Measurements from ENCODE around the gene ERMN.
"Not testable (repeated sequence)": the region's sequence is repeated elsewhere in the genome, so short reads cannot be mapped to it uniquely, and the experiment has no call there.

The ERMN gene

GRCh38 chr2:157290525-157290924 lies 35.1 kb downstream of the ERMN start:
- DNase-seq: no peak

GRCh38 chr2:157287160-157287559 lies 38.5 kb downstream of the ERMN start:
- DNase-seq: no peak

- no peak for DNase-seq
These were observed 42.2 kb downstream of the ERMN start for GRCh38 chr2:157283468-157283867.

- DNase-seq: no peak
These were observed 44.3 kb downstream of the ERMN start for GRCh38 chr2:157281316-157281715.

- not testable (repeated sequence) for DNase-seq
These were observed 46.3 kb downstream of the ERMN start for GRCh38 chr2:157279311-157279710.

GRCh38 chr2:157271590-157272203 lies 53.9 kb downstream of the ERMN start:
- DNase-seq: no peak

- no peak for DNase-seq
These were observed 55.7 kb downstream of the ERMN start for GRCh38 chr2:157269922-157270321.

GRCh38 chr2:157269060-157269459 lies 56.6 kb downstream of the ERMN start:
- DNase-seq: no peak
